Measurements from ENCODE around the gene CCDC134.
"Not testable (repeated sequence)": the region's sequence is repeated elsewhere in the genome, so short reads cannot be mapped to it uniquely, and the experiment has no call there.

DNA sequence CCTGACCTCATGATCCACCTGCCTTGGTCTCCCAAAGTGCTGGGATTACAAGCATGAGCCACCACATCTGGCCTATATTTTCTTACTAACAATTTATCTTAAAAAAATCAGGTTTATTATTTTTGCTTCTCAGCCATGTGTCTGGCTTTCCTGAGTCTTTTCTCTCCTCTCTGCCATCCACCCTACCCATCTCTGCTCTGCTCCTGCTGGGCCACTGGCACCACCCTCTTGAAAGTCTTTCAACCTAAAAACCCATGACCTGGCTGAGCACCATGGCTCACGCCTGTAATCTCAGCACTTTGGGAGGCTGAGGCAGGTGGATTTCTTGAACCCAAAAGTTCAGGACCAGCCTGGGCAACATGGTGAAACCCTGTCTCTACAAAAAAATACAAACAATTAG lies 69.6 kb downstream of the CCDC134 start:
- not testable (repeated sequence) for TF ChIP-seq CTCF, EP300 (IDR thresholded peaks at IDR 0.05)

Data from tibial nerve (tissue), 4 donors.